ENCODE data around the gene MDH1B.
"Not testable (repeated sequence)": the region's sequence is repeated elsewhere in the genome, so short reads cannot be mapped to it uniquely, and the experiment has no call there.

The MDH1B gene

DNA sequence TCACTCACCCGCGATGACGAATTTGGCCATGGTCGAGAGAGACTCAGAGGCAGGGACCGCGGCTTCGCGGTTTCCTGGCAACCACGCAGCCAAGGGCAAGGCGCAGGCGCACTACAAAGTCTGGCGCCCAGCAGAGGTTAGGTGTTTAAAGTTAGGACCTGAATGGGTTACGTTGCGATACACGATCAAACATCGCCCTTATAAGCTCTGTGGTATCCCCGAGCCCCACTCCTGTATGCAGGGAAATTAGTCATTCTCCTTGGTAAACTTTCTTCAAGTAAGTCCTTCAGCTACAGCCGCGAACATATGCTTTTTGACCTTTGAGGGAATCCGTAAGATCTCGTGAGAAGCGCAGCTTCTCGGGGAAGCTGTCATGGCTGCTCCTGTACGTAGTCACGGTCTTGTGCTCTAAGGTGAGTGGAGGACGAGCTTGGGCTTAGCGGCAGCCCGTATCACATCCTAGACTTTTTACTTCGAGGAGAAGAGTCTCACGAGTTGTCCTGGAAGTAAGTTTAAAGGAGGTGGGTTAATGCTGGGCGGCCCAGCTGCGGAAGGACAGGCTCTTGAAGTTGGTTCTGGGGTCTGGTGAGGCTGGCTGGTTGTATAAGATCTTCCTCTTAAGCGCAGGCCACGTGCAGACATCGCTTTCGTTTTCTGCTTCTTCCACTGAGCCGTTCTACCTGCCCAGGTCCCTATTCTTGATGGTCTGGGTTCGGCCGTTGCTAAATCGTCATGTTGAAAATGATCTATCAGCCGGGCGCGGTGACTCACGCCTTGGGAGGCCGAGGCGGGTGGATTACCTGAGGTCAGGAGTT is at the start of gene MDH1B, which contains the start of gene FASTKD2:
TSS of gene MDH1B (minus strand) at position 87 of the 815 bp plus-strand sequence. CDS start at position 30, 57 bp downstream.
TSS of gene FASTKD2 (plus strand) at position 365 of the 815 bp plus-strand sequence. CDS start 1,088 bp downstream, outside the sequence.
- DNase-seq (ENCODE audit: low read depth): peak; percentile 97

DNA sequence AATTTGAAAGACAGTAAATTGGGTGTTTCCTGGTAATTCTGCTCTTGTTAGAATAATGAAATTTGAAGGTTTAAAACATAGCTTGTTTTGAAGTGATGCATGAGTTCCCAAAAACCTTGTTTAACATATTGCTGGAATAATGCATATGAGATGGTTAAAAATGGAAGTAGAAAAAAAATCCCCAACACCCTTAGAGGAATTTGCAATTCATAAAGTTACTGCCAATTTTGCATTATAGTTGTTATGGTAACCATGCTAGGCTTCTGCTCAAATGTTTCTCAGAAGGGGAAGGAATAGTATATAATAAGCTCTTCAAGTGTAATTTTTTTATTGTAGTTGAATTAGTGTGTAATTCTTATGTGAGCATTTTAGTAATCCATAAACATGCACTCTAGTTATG is 49.4 kb upstream of the MDH1B start:
- no peak for DNase-seq (ENCODE audit: low read depth)

DNA sequence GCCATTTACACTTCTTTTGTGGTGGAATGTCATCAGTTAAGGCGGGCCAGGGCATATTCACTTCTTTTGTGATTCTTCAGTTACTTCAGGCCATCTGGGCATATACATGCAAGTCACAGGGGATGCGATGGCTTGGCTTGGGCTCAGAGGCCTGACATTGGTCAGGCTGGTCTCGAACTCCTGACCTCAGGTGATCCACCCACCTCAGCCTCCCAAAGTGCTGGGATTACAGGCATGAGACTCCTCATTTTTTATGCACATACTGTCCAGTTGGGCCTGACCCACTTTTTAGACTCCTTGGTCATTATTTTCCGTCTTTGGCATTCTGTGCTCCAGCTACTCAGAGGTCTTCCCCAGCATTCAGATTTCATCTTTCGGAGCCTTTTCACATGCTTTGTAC is 47.3 kb upstream of the MDH1B start:
- not testable (repeated sequence) for DNase-seq (ENCODE audit: low read depth)

DNA sequence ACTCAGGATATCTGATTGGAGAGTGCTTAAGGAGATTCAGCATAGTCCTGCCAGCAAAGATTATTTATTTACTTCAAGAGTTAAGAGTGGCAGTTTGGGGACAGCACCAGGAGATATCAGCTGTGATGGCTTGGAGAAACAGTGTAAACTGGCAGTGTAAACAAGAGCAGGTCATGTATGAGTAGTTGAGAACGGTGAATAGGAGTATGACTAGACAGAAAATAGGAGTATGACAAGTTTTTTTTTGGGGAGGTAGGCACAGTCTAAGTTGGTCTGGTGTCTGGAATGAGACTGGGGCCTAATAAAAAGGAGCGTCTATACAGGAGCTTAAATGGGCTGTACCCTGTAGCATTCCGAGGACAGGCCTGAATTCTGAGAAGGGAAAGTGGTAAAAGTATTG is 42.5 kb upstream of the MDH1B start:
- not testable (repeated sequence) for DNase-seq (ENCODE audit: low read depth)

DNA sequence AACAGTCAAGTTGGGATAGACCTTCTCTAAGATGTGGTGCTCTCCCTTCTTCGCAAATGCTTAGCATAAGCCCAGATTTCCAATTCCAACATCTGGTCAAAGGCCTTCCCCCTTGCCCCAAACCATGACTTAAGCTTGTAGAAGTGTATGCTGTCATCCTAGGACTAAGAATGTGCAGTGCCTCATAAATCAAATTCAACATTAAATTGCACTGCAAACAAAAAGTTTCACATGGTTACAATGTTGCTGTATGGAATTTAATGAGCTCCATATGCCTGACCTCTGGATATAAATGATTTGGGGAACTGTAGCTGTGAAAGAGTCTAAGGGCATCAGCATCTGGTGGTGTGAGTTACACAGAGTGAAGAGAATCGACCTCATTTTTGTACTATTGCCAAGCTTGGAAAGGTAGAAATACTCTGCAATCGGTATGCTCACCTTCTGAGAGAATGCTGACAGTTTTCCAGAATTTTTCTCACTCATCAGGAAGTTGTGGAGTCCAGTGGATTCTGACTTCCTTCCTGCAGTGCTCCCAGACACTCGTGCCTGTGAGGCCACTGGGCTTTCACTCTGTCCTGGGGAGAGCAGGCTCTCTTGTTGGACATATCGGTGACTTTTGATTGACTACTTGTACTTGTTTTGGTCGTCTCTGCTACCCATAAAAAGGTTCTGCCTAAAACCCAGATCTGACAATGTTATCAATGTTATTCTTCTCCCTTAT is 40.9 kb upstream of the MDH1B start:
- no peak for DNase-seq (ENCODE audit: low read depth)

DNA sequence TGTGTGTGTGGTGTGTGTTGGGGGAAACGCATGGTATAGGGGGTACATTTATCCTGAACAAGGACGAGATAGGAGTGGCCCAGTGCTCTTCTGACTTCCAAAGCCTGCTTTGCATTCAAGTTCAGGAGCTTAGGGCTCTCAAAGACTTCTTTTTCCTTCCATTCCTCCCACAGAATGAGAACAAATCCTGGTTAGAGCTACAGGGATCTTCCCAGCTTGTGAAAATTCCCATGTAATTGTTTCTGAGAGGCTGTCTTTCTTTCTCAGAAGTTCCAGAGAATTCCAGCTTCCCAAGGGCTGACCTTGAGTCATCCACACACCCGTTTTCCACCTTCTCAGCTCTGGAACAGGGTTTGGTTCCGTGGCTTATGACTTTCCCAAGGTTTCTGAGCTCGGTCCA is 39.2 kb upstream of the MDH1B start:
- DNase-seq (ENCODE audit: low read depth): no peak

DNA sequence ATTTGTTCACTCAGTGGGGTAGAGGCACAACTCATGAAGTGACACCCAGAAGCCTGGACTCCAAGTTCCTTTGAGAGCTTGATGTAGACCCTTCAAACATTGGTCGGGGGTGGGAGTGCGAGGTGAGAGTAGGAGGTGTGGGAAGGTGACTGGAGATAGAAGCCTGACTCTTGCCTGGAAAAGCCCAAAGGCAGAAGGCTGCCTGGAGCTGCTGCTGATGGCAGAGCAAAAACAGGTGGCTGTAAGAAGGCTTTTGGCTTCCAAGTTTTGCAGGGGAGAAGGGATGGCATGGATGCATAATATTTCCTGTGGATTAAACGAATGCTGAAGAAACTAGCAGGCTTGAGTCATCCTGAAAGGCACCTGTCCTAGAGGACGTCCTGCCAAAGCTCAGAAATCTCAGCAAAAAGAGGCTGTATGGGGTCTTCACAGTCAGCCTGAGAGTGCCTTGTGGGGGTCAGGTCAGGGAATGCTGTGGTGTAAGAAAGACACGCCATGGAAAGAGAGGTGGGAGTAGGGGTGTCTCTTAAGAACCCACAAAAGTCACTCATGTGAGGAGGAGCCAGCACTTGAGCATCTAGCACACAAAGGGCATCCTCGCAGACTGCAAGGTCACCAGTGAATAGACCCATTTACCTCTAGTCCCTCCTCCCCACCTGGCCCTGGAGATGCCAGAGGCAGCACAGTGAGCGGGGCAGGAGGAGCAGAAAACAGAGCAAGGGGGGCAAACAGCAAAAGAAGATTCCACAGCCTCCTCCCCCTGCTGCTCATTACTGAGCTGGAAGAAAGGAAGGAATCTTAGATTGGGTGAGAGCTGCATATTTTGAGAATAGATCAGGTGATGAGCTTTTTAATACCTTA is 37.8 kb upstream of the MDH1B start:
- no peak for DNase-seq (ENCODE audit: low read depth)

DNA sequence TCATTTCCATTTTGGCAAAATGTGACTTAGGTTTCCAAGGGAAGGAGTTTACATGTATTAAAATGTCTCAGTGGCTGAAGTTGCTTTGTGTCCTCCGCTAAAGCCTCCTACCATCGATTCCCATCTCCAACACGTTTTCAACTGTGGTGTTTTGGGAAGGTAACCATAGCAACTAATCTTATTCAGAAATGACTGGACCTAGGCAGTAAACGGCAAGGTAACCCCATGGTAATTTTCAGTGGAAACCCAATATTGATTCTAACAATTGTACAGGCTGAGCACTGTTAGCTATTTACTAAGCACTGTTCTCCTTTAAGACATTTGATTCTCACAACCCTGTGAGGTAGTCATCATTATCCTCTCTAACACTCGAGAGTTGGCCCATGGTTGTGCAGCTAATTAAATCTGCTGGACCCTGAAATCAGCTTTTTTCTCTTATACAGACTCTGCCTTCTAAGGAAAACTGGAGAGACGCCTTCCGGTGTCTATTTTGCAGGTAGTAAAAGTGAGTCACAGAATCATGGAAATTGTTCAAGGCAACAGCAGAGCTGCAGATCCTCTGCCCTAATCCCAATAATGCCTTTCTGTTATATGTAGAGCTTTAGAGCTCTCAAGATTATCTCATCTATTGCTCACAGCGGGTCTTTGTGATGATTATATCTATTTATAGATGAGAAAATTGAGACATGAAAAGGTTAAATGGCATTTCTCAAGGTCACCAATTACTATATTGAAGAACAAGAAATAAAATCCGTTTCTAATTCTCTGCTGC is 36.5 kb upstream of the MDH1B start:
- DNase-seq (ENCODE audit: low read depth): no peak

DNA sequence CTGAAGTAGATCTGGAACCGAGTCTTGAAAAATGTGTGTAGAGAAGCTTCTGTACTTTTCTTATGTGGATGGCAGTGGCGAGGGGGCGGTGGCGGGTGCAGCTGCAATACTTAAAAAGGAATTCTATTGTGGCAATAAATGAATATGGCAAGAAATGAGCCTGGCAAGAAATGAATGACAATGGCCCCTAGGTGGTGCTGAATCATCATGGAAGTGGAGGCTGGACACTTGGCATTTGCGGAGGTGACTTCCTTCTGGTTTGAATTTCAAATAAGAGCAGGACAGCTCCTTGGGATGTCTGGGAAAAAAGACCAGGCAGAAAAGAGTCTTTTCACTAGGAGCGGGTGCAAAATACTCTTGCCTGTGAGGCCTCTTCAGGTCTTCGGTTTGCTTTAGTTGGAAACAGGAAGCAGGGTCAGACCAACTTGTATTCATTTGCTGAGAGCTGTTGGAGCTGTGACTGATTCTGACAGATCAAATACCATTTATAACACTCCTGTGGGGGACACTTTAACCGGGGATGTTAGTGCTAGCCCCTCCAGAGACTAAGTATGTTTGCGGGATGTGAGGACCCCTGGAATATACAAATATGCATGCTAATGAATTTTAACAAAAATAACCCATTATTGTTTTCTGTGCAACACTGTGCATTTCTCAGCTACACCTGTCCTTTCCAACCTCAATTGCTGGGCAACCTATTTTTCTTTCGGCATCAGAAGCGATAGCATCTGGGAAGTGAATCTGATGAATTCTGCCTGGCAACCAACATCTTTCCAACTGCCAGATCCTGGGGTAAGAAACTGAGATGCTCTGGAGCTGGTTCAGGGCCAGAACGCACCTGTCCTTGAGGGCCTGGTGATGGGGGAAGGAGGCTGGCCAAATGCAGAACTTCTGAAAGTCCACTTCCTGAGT is 35.6 kb upstream of the MDH1B start:
- peak; percentile 78 for DNase-seq (ENCODE audit: low read depth)

DNA sequence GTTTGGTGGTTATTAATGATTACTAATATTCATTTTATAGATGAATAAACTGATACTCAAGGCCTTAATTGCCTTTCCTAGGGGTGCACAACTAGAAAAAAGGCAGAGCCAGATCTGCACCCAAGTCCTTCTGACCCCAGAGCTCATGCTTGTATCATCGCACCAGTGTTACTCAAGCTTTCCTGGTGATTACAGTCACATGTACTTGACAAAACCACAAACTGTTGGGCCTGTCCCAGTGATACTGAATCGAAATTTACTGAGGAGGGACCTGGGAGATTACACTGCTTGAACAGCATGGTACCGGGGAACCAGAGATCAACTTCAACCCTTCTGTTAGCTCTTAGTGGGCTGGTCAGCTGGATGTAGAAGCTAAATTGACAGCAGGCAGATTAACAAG is 34.0 kb upstream of the MDH1B start:
- peak; percentile 19 for DNase-seq (ENCODE audit: low read depth)

DNA sequence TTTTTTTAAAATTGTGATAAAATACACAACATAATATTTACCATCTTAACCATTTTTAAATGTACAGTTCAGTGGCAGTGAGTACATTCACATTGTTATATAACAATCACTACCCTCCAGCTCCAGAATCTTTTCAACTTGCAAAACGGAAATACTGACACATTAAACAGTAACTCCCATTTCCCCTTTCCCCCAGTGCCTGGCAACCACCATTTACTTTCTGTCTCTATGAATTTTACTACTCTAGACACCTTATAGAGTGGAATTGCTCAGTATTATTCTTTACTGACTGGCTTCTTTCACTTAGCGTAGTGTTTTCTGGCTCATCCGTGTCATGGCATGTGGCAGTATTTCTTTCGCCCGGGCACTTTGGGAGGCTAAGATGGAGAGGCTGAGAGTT is 32.9 kb upstream of the MDH1B start:
- DNase-seq (ENCODE audit: low read depth): no peak

DNA sequence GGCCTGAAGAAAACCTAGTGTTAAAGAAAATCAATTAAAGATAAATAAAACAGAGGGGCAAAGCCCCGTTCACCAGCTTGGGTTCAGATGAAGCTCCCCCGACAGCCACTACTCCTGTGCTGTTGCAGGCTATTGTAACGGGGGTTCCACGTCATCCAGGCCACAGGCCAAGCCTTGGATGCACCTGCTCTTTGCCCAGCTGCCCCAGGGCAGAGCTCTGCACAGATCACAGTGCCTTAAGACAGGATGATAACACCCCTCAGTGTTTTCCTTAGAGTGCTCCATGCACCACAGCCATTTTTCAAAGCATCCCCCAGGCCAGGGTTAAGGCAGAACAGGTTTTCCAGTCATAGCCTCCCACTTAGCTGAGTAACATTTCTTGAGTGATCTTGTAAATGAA is 32.2 kb upstream of the MDH1B start:
- DNase-seq (ENCODE audit: low read depth): no peak

DNA sequence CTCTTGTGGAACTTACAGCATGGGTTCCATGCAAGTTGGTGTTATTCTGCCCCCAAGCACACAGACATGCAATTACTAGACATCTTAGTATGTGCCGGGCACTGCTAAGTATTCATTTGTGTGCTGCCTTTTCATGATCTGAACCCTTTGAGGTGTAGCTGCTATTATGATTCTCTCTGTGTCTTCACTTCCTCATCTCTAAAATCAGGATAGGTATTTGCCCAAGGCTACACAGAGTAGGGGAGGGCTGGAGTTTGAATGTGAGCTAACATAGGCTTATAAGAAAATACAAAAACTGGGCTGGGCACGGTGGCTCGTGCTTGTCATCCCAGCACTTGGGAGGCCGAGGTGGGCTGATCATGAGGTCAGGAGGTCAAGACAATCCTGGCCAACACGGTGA is 27.5 kb upstream of the MDH1B start:
- no peak for DNase-seq (ENCODE audit: low read depth)

DNA sequence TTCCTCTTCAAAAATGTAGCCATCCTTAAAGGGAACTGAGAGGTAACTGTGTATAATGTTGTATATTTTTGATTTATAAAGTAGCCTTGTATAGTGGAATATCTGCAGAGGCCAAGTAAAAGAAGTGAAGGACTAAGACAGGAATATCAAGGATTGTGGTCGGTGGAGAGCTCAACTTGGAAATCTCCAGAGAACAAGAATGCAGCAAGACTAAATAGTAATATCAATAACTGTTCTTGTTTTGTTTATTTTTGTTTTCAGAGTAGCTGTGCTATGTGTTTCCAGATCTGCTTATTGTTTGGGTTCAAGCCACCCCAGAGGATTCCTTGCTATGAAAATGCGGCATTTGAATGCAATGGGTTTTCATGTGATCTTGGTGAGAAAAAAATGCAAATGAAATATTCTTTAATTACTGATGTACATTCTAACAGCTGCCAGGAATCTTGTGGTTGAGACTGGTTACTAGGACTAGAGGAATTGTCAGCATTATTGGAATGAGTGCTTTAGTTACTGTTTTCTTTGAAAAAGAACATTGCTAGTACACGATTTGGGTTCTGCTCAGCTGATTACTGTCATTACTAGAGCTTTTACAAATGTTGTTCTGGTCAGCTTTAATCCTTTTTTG is 25.3 kb upstream of the MDH1B start:
- DNase-seq (ENCODE audit: low read depth): no peak

DNA sequence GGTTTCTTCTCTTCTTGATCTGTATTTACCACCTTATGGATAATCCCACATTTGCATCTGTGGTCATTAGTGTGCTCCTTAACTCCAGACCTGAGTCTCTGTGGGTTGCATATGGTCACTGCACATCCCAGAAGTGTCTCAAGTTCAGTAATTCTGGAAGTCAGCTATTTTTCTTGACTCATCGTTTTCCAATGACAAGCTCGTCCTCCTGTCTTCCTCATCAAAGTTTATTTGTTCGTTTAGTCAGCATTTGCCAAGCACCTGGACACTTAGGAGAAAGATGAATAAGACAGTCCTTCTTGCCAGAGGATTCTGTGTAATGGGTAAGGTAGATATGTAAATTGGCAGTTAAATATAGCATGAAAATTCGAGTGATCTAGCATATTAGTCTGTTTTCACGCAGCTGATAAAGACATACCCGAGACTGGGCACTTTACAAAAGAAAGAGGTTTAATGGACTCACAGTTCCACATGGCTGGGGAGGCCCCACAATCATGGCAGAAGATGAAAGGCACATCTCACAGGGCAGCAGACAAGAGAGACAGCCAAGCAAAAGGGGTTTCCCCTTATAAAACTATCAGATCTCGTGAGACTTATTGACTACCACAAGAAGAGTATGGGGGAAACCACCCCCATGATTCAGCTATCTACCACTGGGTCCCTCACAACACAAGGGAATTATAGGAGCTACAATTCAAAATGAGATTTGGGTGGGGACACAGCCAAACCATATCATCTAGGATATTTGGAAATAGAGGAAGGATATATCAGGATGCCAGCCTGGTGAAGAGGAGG is 19.6 kb upstream of the MDH1B start:
- no peak for DNase-seq (ENCODE audit: low read depth)

DNA sequence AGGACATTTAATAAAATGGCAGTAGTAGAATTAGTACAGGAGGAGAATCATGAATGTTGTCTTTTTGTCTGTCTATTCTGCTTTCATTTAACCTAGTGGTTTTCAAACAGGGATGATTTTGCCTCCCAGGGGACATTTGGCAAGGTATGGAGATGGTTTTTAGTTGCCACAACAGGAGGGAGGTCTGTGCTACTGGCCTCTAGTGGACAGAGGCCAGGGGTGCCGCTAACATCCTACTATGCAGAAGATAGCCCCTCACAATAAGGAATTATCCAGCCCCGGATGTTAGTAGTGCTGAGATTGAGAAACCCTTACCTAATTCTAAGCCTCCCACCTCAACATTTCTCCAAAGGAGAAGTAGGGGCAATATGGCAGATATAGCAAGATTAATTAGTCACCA is 18.6 kb upstream of the MDH1B start:
- DNase-seq (ENCODE audit: low read depth): peak; percentile 41

DNA sequence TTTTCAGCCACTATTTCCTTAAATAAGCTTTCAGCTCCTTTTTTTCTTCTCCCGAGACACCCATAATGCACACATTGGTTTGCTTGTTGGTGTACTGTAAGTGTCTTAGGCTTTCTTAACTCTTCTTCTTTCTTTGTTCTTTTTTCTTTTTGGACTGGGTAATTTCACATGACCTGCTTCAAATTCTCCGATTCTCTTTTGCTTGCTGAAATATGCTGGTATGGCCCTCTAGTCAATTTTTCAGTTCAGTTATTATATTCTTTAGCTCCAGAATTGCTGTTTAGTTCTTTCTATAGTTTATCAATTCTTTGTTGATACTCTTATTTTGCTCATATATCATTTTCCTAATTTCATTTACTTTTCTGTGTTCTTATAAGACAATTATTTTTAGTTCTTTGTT is 15.5 kb upstream of the MDH1B start:
- DNase-seq (ENCODE audit: low read depth): no peak

DNA sequence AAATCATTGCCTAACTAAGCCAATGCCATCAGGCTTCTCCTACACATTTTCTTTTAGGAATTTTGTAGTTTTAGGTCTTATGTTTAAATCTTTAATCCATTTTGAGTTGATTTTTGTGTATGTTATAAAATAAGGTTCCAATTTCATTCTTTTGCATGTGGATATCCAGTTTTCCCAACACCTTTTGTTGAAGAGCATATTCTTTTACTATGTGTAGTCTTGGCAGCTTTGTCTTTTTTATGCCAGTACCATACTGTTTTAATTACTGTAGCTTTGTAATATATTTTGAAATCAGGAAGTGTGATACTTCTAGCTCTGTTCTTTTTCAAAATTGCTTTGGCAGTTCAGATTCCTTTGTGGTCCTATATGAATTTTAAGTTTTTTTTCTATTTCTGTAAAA is 11.3 kb upstream of the MDH1B start:
- DNase-seq (ENCODE audit: low read depth): no peak

DNA sequence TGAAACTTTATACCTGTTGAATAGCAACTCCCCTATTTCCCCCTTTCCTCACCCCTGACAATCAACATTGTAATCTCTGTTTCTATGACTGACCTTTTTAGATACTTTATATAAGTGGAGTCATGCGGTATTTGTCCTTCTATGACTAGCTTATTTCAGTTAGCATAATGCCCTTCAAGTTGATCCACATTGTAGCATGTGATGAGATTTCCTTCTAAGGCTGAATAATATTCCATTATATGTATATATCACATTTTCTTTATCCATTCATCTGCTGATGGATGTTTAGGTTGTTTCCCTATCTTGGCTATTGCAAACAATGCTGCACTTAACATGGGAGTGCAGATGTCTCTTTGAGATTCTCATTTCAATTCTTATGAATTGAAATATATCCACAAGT is 9.7 kb upstream of the MDH1B start:
- no peak for DNase-seq (ENCODE audit: low read depth)

All from ELR (cell line).